Adipocyte (in vitro differentiated cells): ENCODE results near the gene DRAM1.

Experiments
- DNase-seq: peaks from one replicate; pipeline ENCODE4 v3.0.0-alpha.2; 2015; ENCODE audit warnings: low read depth
- H3K27me3 ChIP-seq: replicated peaks from 2 replicates; pipeline ENCODE4 v1.7.0; 2013; ENCODE audit warnings: mild to moderate bottlenecking, low read length, moderate library complexity; ENCODE audit not compliant: control insufficient read depth, insufficient read depth
- H3K36me3 ChIP-seq: 2 replicates; pipeline ENCODE4 v1.7.0; 2013; ENCODE audit warnings: low read length, mild to moderate bottlenecking, moderate library complexity; ENCODE audit not compliant: control insufficient read depth, insufficient read depth, severe bottlenecking
- H3K4me1 ChIP-seq: 2 replicates; pipeline ENCODE4 v1.7.0; 2013; ENCODE audit warnings: mild to moderate bottlenecking, low read length, moderate library complexity; ENCODE audit not compliant: control insufficient read depth, insufficient read depth
- H3K4me3 ChIP-seq: 2 replicates; pipeline ENCODE4 v1.7.0; 2013; ENCODE audit warnings: mild to moderate bottlenecking, low read length, moderate library complexity
- H3K9ac ChIP-seq: 2 replicates; pipeline ENCODE4 v1.7.0; 2013; ENCODE audit warnings: mild to moderate bottlenecking, low read length, moderate library complexity
- H3K9me3 ChIP-seq: 2 replicates; pipeline ENCODE4 v1.7.0; 2013; ENCODE audit warnings: mild to moderate bottlenecking, low read length, moderate library complexity; ENCODE audit not compliant: control insufficient read depth

Gene DRAM1

GRCh38 chr12:101966496-101966895, 89.1 kb downstream of the DRAM1 start:
- Histone ChIP-seq H3K27me3 (no peaks in the 10 kb centered on the region), H3K9me3 (peaks cover 4% of the 10 kb centered on the region), H3K36me3 (no peaks in the 10 kb centered on the region), H3K9ac (no peak overlapping the region), H3K4me3 (no peak overlapping the region), H3K4me1 (no peaks in the 10 kb centered on the region)
- DNase-seq = no peak

- no peaks in the 10 kb centered on the region for H3K27me3 ChIP-seq
- H3K9ac ChIP-seq = no peak overlapping the region
- no peaks in the 10 kb centered on the region for H3K4me1 ChIP-seq
- H3K4me3 ChIP-seq = no peak overlapping the region
- H3K36me3 ChIP-seq = no peaks in the 10 kb centered on the region
- no peak for DNase-seq
- H3K9me3 ChIP-seq = peaks cover 5% of the 10 kb centered on the region
These were observed 90.1 kb downstream of the DRAM1 start for GRCh38 chr12:101967506-101967905.

GRCh38 chr12:101968770-101969169, 91.4 kb downstream of the DRAM1 start:
- Histone ChIP-seq H3K4me3 (no peak overlapping the region), H3K36me3 (no peaks in the 10 kb centered on the region), H3K27me3 (no peaks in the 10 kb centered on the region), H3K9ac (no peak overlapping the region), H3K9me3 (peaks cover 5% of the 10 kb centered on the region), H3K4me1 (peaks cover 4% of the 10 kb centered on the region)
- DNase-seq = no peak
